ENCODE results near the gene ADAM10. TPM values are rescaled to one million over a fixed set of nuclear protein-coding genes. Genes with fewer than 3 reads are reported as not detected.
"Not testable (repeated sequence)": the region's sequence is repeated elsewhere in the genome, so short reads cannot be mapped to it uniquely, and the experiment has no call there.

The ADAM10 gene
- total RNA-seq, 1 donor from 2014 or later, result 243 TPM

DNA sequence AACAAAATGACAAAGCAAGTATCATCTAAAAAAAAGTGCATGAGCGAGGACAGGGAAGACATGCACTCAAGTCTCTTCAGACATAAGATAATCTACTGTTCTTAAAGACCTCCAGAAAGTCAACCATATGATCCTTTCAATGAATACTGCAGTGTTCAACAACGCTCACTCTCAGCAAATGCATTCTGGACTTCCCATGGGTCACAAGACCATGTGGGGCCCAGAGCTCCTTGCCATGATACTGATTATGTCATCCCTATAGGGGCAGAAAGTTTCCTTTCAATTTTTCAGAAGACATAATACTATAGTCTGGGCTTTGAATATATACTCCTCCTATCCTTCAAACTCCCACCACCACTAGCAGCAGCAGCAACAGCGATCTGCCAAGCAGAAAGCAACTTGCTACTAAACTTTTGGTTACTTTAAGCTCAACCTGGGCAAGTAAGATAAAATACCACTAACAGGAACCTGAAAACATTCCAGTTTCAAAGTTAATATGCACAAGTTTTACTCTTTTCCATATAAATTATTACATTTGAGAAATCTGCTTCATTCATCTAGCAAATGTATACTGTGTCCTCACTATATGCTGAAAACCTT lies 143.5 kb downstream of the ADAM10 start:
- no peak overlapping the region for H3K27ac ChIP-seq (ENCODE audit: low read depth, low read length)
- no peak overlapping the region for H2AFZ ChIP-seq (ENCODE audit: low read depth, low read length)
- Mint-ChIP-seq H3K27ac (ENCODE audit: unreplicated experiment) (no peak overlapping the region), H3K4me3 (ENCODE audit: unreplicated experiment) (no peak overlapping the region), H3K27me3 (ENCODE audit: low read depth, unreplicated experiment) (no peaks in the 10 kb centered on the region), H3K36me3 (ENCODE audit: low read depth, unreplicated experiment) (peaks cover 23% of the 10 kb centered on the region), H3K4me1 (ENCODE audit: low read depth, unreplicated experiment) (peaks cover 13% of the 10 kb centered on the region), H3K9me3 (ENCODE audit: unreplicated experiment) (no peaks in the 10 kb centered on the region)
- H3K27me3 ChIP-seq (ENCODE audit: insufficient read depth, low read length), result no peaks in the 10 kb centered on the region
- no peaks in the 10 kb centered on the region for H3K4me1 ChIP-seq (ENCODE audit: insufficient read depth, low read length)
- DNase-seq (ENCODE audit: low read depth), result no peak
- H3K9me3 ChIP-seq (ENCODE audit: insufficient read depth, low read depth, low read length), result no peaks in the 10 kb centered on the region
- no peak overlapping the region for H3K4me2 ChIP-seq (ENCODE audit: low read length)
- H3K4me3 ChIP-seq (ENCODE audit: insufficient read depth, low read depth, low read length), result no peak overlapping the region
- H3K36me3 ChIP-seq (ENCODE audit: insufficient read depth, low read length), result peaks cover 7% of the 10 kb centered on the region
- no peaks in the 10 kb centered on the region for H3K79me2 ChIP-seq (ENCODE audit: insufficient read depth, low read length)
- H3K9ac ChIP-seq (ENCODE audit: low read length), result no peak overlapping the region
- TF ChIP-seq EZH2 (IDR thresholded peaks at IDR 0.05; ENCODE audit: insufficient read depth, low read length), result no peak
- TF ChIP-seq, protein P1, sequence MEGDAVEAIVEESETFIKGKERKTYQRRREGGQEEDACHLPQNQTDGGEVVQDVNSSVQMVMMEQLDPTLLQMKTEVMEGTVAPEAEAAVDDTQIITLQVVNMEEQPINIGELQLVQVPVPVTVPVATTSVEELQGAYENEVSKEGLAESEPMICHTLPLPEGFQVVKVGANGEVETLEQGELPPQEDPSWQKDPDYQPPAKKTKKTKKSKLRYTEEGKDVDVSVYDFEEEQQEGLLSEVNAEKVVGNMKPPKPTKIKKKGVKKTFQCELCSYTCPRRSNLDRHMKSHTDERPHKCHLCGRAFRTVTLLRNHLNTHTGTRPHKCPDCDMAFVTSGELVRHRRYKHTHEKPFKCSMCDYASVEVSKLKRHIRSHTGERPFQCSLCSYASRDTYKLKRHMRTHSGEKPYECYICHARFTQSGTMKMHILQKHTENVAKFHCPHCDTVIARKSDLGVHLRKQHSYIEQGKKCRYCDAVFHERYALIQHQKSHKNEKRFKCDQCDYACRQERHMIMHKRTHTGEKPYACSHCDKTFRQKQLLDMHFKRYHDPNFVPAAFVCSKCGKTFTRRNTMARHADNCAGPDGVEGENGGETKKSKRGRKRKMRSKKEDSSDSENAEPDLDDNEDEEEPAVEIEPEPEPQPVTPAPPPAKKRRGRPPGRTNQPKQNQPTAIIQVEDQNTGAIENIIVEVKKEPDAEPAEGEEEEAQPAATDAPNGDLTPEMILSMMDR (IDR thresholded peaks at IDR 0.05; ENCODE audit: insufficient read depth, low read depth, low read length), result no peak
- FAIRE-seq, result no peak
- no peaks in the 10 kb centered on the region for H4K20me1 ChIP-seq (ENCODE audit: insufficient read depth, low read length)

DNA sequence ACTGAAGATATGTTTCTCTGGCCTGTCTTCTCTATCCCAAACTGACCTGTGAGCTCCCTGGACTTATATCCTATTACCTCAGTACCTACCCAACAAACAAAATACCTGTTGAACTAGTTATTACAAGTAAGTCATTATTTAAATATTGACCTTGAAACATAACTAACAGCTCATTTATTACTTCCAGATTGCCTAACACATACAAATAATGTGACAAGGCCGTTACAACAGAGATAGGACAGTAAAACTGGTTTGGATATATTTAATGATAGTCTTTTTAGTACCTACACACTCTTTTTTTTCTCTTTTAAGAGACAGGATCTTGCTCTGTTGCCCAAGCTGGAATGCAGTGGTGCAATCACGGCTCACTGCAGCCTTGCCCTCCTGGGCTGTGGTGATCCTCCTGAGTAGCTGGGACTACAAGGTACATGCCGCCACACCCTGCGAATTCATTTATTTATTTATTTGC lies 145.0 kb downstream of the ADAM10 start:
- H3K9me3 ChIP-seq (ENCODE audit: insufficient read depth, low read depth, low read length), result no peaks in the 10 kb centered on the region
- H3K4me1 ChIP-seq (ENCODE audit: insufficient read depth, low read length), result no peaks in the 10 kb centered on the region
- no peak overlapping the region for H3K4me2 ChIP-seq (ENCODE audit: low read length)
- peaks cover 13% of the 10 kb centered on the region for H3K4me1 Mint-ChIP-seq (ENCODE audit: low read depth, unreplicated experiment)
- no peaks in the 10 kb centered on the region for H3K27me3 Mint-ChIP-seq (ENCODE audit: low read depth, unreplicated experiment)
- no peaks in the 10 kb centered on the region for H3K9me3 Mint-ChIP-seq (ENCODE audit: unreplicated experiment)
- no peak overlapping the region for H2AFZ ChIP-seq (ENCODE audit: low read depth, low read length)
- H3K4me3 ChIP-seq (ENCODE audit: insufficient read depth, low read depth, low read length), result no peak overlapping the region
- no peaks in the 10 kb centered on the region for H3K36me3 ChIP-seq (ENCODE audit: insufficient read depth, low read length)
- FAIRE-seq, result no peak
- no peak overlapping the region for H3K27ac Mint-ChIP-seq (ENCODE audit: unreplicated experiment)
- H3K27me3 ChIP-seq (ENCODE audit: insufficient read depth, low read length), result no peaks in the 10 kb centered on the region
- H3K4me3 Mint-ChIP-seq (ENCODE audit: unreplicated experiment), result no peak overlapping the region
- no peak overlapping the region for H3K9ac ChIP-seq (ENCODE audit: low read length)
- H3K27ac ChIP-seq (ENCODE audit: low read depth, low read length), result no peak overlapping the region
- H4K20me1 ChIP-seq (ENCODE audit: insufficient read depth, low read length), result no peaks in the 10 kb centered on the region
- no peak for DNase-seq (ENCODE audit: low read depth)
- H3K79me2 ChIP-seq (ENCODE audit: insufficient read depth, low read length), result no peaks in the 10 kb centered on the region
- peaks cover 15% of the 10 kb centered on the region for H3K36me3 Mint-ChIP-seq (ENCODE audit: low read depth, unreplicated experiment)
- TF ChIP-seq, protein P1 (IDR thresholded peaks at IDR 0.05; ENCODE audit: insufficient read depth, low read depth, low read length), result no peak
- TF ChIP-seq EZH2 (IDR thresholded peaks at IDR 0.05; ENCODE audit: insufficient read depth, low read length), result no peak

DNA sequence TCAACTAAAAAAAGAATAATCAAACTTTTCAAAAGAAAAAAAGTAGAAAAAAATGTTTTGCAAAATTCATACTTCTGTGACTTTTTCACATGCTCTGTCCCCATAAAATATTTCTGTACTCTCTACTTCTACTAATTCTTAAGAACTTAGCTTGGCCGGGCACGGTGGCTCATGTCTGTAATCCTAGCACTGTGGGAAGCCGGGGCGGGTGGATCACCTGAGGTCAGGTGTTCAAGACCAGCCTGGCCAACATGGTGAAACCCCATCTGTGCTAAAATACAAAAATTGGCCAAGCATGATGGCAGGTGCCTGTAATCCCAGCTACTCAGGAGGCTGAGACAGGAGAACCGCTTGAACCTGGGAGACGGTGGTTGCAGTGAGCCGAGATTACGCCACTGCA lies 145.6 kb downstream of the ADAM10 start:
- Mint-ChIP-seq H3K4me1 (ENCODE audit: low read depth, unreplicated experiment) (peaks cover 12% of the 10 kb centered on the region), H3K36me3 (ENCODE audit: low read depth, unreplicated experiment) (peaks cover 15% of the 10 kb centered on the region)
- not testable (repeated sequence) for H3K4me3 Mint-ChIP-seq (ENCODE audit: unreplicated experiment)

More for the DNA sequence above, 145.6 kb downstream of the ADAM10 start:
- H3K4me2 ChIP-seq (ENCODE audit: low read length); H3K9ac ChIP-seq (ENCODE audit: low read length); DNase-seq (ENCODE audit: low read depth); H3K27me3 Mint-ChIP-seq (ENCODE audit: low read depth, unreplicated experiment); H4K20me1 ChIP-seq (ENCODE audit: insufficient read depth, low read length); H2AFZ ChIP-seq (ENCODE audit: low read depth, low read length); H3K27ac ChIP-seq (ENCODE audit: low read depth, low read length); H3K4me1 ChIP-seq (ENCODE audit: insufficient read depth, low read length); H3K4me3 ChIP-seq (ENCODE audit: insufficient read depth, low read depth, low read length); H3K9me3 ChIP-seq (ENCODE audit: insufficient read depth, low read depth, low read length); H3K36me3 ChIP-seq (ENCODE audit: insufficient read depth, low read length); H3K27me3 ChIP-seq (ENCODE audit: insufficient read depth, low read length); H3K27ac Mint-ChIP-seq (ENCODE audit: unreplicated experiment); H3K9me3 Mint-ChIP-seq (ENCODE audit: unreplicated experiment); FAIRE-seq; H3K79me2 ChIP-seq (ENCODE audit: insufficient read depth, low read length): not testable (repeated sequence)
